HepG2 (cell line): ENCODE measurements around the gene NAV2. TPM values are rescaled to one million over a fixed set of nuclear protein-coding genes. Genes with fewer than 3 reads are reported as not detected.
A peak's percentile ranks its signal among the peaks of the same experiment; 100 is the strongest.

Experiments
- FOXC1 ChIP-seq: sonication (generic); formaldehyde crosslinking; IDR thresholded peaks from 2 replicates; pipeline ENCODE4 v1.8.0; 2022; ENCODE audit warnings: mild to moderate bottlenecking, missing genetic modification reagents, borderline replicate concordance
- FOXP1 ChIP-seq, 2 experiments: fragments of 450-650 bp in 1 of 2; IDR thresholded peaks; 2 replicates each; pipeline ENCODE4 v1.6.1; 2017 to 2018; ENCODE audit warnings: antibody characterized with exemption in 1 of 2
- GABPA ChIP-seq, 2 experiments: IDR thresholded peaks; 2 replicates each; pipeline ENCODE4 v1.6.1; 2011 to 2016; ENCODE audit warnings: low read depth in 2 of 2, low read length in 1 of 2, missing biosample characterization in 1 of 2, missing genetic modification characterization in 1 of 2
- GZF1 ChIP-seq: sonication (generic); formaldehyde crosslinking; IDR thresholded peaks from 2 replicates; pipeline ENCODE4 v1.5.1; 2020; ENCODE audit warnings: mild to moderate bottlenecking, missing genetic modification reagents
- NCOA2 ChIP-seq: sonication (generic); formaldehyde crosslinking; IDR thresholded peaks from 2 replicates; pipeline ENCODE4 v1.8.0; 2022; ENCODE audit warnings: inconsistent platforms
- NR2C2 ChIP-seq: sonication (generic); formaldehyde crosslinking; IDR thresholded peaks from 2 replicates; pipeline ENCODE4 v1.4.0; 2020; ENCODE audit warnings: missing genetic modification reagents, mild to moderate bottlenecking, moderate library complexity, borderline replicate concordance
- ONECUT2 ChIP-seq: sonication (generic); formaldehyde crosslinking; IDR thresholded peaks from 2 replicates; pipeline ENCODE4 v1.4.0; 2020; ENCODE audit warnings: missing genetic modification reagents
- SMARCC2 ChIP-seq: fragments of 450-650 bp; IDR thresholded peaks from 2 replicates; pipeline ENCODE4 v1.6.1; 2017; ENCODE audit warnings: antibody characterized with exemption, mild to moderate bottlenecking
- ZNF460 ChIP-seq: sonication (generic); formaldehyde crosslinking; IDR thresholded peaks from 2 replicates; pipeline ENCODE4 v1.5.1; 2020; ENCODE audit warnings: missing genetic modification reagents, mild to moderate bottlenecking, borderline replicate concordance
- ZNF484 ChIP-seq: sonication (generic); formaldehyde crosslinking; IDR thresholded peaks from 2 replicates; pipeline ENCODE4 v1.5.1; 2020; ENCODE audit warnings: mild to moderate bottlenecking, low read depth, missing genetic modification reagents, borderline replicate concordance
- ZNF781 ChIP-seq: sonication (generic); formaldehyde crosslinking; IDR thresholded peaks from 2 replicates; pipeline ENCODE4 v1.5.1; 2020; ENCODE audit warnings: borderline replicate concordance, mild to moderate bottlenecking, missing genetic modification reagents; ENCODE audit errors: not compliant biosample characterization
- polyA plus RNA-seq, 8 experiments: library from polyadenylated mRNA; depleted of rRNA in 3 of 8; stranded (reverse) in 7 of 8; unstranded in 1 of 8; fragments of >200 nt; fragmentation: Illumina TruSeq in 4 of 8; extraction: Trizol in 4 of 8; gene quantifications; 2 replicates each; pipeline versions ENCODE4 v1.2.1 to v1.2.3, GENCODE V29; 2011 to 2016; ENCODE audit warnings: low read depth in 4 of 8, missing spikeins in 1 of 8, mixed read lengths in 1 of 8; ENCODE audit not compliant: insufficient read depth in 1 of 8
- total RNA-seq, 5 experiments: library from RNA; depleted of rRNA; stranded (reverse); fragments of >200 nt; fragmentation: Illumina TruSeq; extraction: Trizol; gene quantifications; 2 replicates each; pipeline ENCODE4 v1.2.3, GENCODE V29; 2016; ENCODE audit warnings: low read depth in 1 of 5
- TF ChIP-seq, protein P1 (sequence below): sonication (generic); formaldehyde crosslinking; IDR thresholded peaks from 2 replicates; pipeline ENCODE4 v1.8.1; 2023; ENCODE audit warnings: missing genetic modification reagents, mild to moderate bottlenecking, borderline replicate concordance
- TF ChIP-seq, protein P2 (sequence below): sonication (generic); formaldehyde crosslinking; IDR thresholded peaks from 2 replicates; pipeline ENCODE4 v1.4.0; 2020; ENCODE audit warnings: missing genetic modification reagents, mild to moderate bottlenecking, borderline replicate concordance
- TF ChIP-seq, protein P3 (sequence below): sonication (generic); formaldehyde crosslinking; IDR thresholded peaks from 2 replicates; pipeline ENCODE4 v1.4.0; 2020; ENCODE audit warnings: low read depth, mild to moderate bottlenecking, missing genetic modification reagents
- TF ChIP-seq, protein P4 (sequence below): sonication (generic); formaldehyde crosslinking; IDR thresholded peaks from 2 replicates; pipeline ENCODE4 v1.4.0; 2020; ENCODE audit warnings: missing genetic modification reagents
- TF ChIP-seq, protein P5 (sequence below): sonication (generic); formaldehyde crosslinking; IDR thresholded peaks from 2 replicates; pipeline ENCODE4 v1.5.1; 2020; ENCODE audit warnings: missing genetic modification reagents, mild to moderate bottlenecking, borderline replicate concordance
- TF ChIP-seq, protein P6 (sequence below): sonication (generic); formaldehyde crosslinking; IDR thresholded peaks from 2 replicates; pipeline ENCODE4 v1.5.0; 2020; ENCODE audit warnings: mild to moderate bottlenecking, missing genetic modification reagents, borderline replicate concordance

The NAV2 gene
- total and polyA plus RNA-seq, 2 of the 13 experiments (the other 11 are each of a cell fraction or from before 2014, with no cell fraction given), result 9.3 to 34.6 TPM

DNA sequence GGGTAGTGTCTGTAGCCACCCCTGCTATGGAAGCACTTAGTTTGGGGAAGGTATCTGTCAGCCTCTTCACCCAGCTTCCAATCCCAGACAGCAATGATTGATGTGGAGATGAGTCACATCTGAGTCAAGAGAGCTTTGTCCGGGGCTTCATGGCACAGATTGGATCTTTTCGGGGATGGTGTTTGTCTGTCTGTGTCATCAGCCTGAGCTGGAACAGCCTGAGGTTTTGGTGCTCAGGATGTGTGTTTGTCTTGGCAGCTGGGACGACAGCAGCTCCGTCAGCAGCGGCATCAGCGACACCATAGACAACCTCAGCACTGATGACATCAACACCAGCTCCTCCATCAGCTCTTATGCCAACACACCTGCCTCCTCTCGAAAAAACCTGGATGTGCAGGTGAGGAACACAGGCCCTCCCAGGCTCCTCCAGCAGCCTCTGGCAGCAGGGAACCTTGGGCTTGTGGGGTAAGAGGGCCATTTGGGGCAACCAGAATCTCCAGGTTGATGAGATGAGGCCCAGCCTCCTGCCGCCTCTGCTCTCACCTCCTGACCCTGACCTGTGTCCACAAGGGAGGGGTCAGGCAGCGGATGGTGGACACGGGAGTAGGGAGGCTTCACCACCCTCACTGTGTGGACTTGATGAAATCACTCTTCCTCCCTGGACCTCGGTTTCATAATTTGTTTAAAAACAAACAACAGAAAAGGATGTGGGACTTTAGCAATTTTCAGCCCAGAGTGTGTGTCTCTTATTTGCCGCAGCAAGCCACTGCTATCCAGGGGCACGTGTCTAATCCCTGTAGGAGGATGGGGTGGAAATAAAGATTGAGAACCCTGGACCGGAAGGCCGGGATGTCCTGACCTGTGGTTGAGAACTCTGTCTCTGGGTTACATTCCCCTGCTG lies 323.3 kb downstream of the NAV2 start (continued):
- TF ChIP-seq, protein P1, sequence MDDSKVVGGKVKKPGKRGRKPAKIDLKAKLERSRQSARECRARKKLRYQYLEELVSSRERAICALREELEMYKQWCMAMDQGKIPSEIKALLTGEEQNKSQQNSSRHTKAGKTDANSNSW (CRISPR knock-in tag), result no peak
- TF ChIP-seq ZNF484 (CRISPR knock-in tag), result no peak
- TF ChIP-seq, protein P2, sequence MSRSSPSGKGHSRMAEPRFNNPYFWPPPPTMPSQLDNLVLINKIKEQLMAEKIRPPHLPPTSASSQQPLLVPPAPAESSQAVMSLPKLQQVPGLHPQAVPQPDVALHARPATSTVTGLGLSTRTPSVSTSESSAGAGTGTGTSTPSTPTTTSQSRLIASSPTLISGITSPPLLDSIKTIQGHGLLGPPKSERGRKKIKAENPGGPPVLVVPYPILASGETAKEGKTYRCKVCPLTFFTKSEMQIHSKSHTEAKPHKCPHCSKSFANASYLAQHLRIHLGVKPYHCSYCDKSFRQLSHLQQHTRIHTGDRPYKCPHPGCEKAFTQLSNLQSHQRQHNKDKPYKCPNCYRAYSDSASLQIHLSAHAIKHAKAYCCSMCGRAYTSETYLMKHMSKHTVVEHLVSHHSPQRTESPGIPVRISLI (CRISPR knock-in tag), result peak; percentile 32; the same call in 1 of the 2 replicates
- TF ChIP-seq SMARCC2, result no peak
- TF ChIP-seq NCOA2 (CRISPR knock-in tag), result peak; percentile 88
- TF ChIP-seq, protein P3, sequence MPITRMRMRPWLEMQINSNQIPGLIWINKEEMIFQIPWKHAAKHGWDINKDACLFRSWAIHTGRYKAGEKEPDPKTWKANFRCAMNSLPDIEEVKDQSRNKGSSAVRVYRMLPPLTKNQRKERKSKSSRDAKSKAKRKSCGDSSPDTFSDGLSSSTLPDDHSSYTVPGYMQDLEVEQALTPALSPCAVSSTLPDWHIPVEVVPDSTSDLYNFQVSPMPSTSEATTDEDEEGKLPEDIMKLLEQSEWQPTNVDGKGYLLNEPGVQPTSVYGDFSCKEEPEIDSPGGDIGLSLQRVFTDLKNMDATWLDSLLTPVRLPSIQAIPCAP, result 0 out of 2 replicates have a peak, but pooled peaks have one; percentile 19
- TF ChIP-seq NR2C2 (CRISPR knock-in tag), result peak; percentile 93
- TF ChIP-seq, protein P4, sequence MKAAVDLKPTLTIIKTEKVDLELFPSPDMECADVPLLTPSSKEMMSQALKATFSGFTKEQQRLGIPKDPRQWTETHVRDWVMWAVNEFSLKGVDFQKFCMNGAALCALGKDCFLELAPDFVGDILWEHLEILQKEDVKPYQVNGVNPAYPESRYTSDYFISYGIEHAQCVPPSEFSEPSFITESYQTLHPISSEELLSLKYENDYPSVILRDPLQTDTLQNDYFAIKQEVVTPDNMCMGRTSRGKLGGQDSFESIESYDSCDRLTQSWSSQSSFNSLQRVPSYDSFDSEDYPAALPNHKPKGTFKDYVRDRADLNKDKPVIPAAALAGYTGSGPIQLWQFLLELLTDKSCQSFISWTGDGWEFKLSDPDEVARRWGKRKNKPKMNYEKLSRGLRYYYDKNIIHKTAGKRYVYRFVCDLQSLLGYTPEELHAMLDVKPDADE (CRISPR knock-in tag), result peak; percentile 75; the same call in 1 of the 2 replicates
- TF ChIP-seq, protein P5, sequence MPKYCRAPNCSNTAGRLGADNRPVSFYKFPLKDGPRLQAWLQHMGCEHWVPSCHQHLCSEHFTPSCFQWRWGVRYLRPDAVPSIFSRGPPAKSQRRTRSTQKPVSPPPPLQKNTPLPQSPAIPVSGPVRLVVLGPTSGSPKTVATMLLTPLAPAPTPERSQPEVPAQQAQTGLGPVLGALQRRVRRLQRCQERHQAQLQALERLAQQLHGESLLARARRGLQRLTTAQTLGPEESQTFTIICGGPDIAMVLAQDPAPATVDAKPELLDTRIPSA (CRISPR knock-in tag), result no peak
- 0 out of 2 replicates have a peak, but pooled peaks have one; percentile 37 for TF ChIP-seq FOXP1 (IDR thresholded peaks at IDR 0.05)
- TF ChIP-seq FOXP1 (CRISPR knock-in tag; IDR thresholded peaks at IDR 0.05), result peak; percentile 97
- TF ChIP-seq ZNF781, result no peak
- TF ChIP-seq FOXC1 (CRISPR knock-in tag), result 0 out of 2 replicates have a peak, but pooled peaks have one; percentile 24
- TF ChIP-seq ONECUT2 (CRISPR knock-in tag), result no peak
- TF ChIP-seq, protein P6, sequence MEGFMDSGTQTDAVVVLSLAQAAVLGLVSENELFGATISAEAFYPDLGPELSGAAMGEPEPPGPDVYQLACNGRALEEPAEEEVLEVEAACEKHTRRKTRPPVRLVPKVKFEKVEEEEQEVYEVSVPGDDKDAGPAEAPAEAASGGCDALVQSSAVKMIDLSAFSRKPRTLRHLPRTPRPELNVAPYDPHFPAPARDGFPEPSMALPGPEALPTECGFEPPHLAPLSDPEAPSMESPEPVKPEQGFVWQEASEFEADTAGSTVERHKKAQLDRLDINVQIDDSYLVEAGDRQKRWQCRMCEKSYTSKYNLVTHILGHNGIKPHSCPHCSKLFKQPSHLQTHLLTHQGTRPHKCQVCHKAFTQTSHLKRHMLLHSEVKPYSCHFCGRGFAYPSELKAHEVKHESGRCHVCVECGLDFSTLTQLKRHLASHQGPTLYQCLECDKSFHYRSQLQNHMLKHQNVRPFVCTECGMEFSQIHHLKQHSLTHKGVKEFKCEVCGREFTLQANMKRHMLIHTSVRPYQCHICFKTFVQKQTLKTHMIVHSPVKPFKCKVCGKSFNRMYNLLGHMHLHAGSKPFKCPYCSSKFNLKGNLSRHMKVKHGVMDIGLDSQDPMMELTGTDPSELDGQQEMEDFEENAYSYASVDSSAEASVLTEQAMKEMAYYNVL, result peak; percentile 92
- no peak for TF ChIP-seq ZNF460 (CRISPR knock-in tag)
- TF ChIP-seq GABPA (IDR thresholded peaks at IDR 0.05; ENCODE audit: low read depth, low read length), result no peak
- TF ChIP-seq GABPA (CRISPR knock-in tag; IDR thresholded peaks at IDR 0.05; ENCODE audit: low read depth), result peak; percentile 75
- peak; percentile 95 for TF ChIP-seq GZF1
